HG02642 (cell line): Measurements from ENCODE around the gene RABGAP1L.
"Not testable (repeated sequence)": the region's sequence is repeated elsewhere in the genome, so short reads cannot be mapped to it uniquely, and the experiment has no call there.

Source experiments
- ATAC-seq: cut with Tn5 transposase; IDR thresholded peaks from one replicate; pipeline ENCODE4 v1.9.1; 2021; ENCODE audit warnings: mild to moderate bottlenecking; ENCODE audit not compliant: unreplicated experiment, poor library complexity

RABGAP1L gene

DNA sequence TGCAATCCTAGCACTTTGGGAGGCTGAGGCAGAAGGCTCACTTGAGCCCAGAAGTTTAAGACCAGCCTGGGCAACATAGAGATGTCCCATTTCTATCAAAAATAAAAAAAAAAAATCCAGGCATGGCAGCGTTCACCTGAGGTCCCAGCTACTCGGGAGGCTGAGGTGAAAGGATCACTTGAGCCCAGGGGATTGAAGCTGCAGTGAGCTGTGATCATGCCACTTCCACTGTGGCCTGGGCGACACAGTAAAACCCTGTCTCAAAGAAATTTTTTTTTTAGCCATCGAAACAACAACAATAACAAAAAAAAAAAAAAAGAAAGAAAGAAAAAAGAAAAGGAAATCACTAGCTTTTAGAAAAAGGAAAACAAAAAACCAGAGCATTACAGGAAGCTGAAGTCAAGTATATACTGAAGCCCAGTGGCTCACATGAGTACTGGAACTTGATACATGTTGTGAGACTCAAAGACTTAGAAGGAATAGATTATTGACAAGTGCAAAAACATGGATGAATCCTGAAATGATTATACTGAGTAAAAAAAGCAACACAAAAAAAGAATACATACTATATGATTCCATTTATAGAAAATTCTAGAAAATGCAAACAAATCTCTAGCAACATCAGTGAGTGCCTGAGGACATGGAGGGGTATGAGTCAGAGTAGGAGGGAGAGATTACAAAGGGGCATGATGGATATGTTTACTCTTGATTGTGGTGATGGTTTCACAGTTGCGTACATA lies 6.1 kb upstream of the RABGAP1L start:
- no peak for ATAC-seq

DNA sequence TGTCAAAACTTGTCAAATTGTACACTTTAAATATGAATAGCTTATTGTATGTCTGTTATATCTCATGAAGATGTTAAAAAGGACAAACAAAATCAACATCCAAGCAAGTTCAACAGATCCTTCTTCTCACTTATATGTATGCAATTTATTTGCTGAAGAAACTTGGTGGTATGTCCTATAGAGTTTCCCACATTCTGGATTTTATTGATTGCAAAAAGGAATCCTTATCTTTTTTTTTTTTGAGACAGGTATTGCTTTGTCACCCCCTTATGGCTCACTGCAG lies 5.6 kb upstream of the RABGAP1L start:
- ATAC-seq = no peak

DNA sequence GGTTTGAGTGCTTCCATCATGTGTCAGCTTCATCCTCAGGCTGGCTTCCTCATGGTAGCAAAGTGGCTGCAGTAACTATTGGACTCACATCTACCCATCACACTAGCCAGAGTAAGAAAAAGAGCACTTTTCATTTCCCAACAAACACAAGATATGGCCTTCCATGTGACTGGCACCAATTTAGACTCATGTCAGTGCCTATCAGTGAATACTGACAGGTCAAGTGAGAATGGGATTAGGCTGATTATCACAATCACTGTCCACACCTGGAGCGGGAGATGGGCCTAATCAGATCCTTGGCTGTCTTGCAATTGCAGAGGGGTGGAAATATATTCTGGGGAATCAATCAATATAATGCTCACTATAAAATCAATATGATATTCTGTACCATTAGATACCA lies 2.9 kb upstream of the RABGAP1L start:
- ATAC-seq = no peak

DNA sequence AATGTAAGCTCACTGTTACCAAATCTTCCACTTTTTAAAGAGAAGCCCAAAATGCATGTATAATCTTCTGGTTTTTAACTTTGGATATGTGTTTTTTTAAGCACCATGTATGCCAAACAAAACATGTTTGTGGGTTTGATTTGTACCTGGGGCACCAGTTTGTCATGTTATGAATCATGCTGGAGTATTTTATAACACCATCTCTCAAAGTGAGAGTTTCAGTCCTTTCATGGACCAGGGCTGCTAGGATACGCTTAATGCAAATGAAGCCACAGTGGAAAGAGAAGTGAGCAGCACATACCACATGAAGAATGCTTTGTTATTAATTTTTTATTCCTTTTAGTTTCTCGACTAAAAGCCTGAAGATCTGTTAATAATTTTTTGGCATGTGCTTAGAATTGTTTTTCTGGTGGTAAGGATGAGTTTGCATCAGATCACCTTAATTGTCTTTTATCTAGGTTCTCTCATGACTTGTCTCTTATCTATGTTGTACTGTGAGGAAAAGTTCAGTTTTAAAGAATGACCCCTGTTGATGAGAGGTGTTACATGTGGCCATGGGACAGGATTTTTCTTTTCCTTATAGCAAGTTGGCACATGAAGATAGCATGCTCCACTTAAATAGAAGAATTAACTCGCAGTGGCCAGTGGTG lies 2.0 kb upstream of the RABGAP1L start:
- ATAC-seq = peak; percentile 32

DNA sequence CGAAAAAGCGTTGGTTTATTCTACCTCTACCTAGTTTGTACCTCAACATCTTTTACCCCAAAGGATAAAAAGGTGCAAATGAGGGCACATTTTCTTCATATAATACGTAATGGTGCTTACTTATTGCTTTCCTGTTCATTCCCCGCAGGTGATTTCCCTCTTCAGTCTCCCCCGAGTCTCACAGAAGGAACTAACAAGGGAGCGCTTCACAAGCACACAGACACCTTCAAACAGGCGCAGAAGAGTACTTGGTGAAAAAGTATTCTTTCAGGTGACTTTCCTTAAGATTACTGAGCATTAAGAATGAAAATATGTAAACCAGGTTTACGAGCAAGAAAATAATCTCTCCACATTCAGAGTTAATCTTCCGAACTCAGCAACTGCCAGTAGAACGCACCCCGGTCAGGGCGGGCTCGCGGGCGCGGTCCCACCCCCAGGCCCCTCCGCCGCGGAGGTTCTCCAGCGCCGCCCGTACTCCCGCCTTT lies 511 bp upstream of the RABGAP1L start:
- ATAC-seq = peak; percentile 9

DNA sequence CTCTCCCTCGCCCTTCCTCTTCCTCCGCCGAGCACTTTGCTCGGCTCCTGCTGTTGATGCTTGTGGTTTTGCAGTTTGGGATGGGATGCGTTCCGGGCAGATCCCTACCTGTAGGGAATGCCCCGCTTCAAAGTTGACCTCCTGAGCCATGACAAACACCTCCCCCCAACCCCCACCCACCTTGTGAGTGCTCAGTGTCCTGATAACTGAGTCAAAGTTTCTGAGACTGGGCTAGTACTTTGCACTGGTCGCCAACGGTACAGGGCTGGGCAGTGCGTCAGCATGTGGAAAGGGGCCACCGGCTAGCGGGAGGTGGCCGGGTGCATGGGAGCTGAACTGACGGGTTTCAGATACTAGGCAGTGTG lies 771 bp downstream of the RABGAP1L start:
- ATAC-seq = peak; percentile 12

DNA sequence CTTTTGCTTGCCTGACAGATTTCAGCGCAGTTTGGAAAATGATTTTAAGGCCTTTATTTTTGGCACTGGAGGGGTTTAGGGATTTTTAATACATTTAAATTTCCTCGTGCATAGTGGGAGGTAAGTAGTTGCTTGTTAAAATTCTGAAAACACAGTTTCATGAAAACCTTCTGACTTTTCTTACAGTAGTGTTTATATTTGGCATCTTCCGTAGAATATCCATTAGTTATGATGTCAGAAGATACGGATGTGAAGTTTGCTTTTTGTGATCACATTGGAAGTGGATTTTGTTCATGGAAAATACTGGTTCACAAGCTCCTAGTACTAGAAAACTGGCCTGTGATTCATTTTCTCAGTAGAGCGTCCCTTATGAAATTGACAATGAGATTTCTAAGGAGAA lies 1.3 kb downstream of the RABGAP1L start:
- no peak for ATAC-seq

DNA sequence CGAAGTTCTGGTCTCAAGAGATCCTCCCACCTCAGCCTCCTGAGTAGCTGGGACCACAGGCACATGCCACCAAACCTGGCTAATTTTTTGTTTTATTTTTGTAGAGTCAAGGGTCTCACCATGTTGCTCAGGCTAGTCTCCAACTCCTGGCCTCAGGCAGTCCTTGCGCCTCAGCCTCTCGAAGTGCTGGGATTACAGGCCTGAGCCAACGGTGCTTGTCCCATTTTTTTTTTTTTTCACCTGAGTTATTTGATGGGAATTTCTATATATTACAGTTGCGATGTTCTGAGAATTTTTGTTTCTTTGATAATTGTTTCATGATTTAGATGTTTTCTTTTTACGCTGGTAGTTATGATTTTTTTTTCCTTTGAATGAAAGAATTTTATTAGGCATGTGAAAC lies 2.5 kb downstream of the RABGAP1L start:
- no peak for ATAC-seq

DNA sequence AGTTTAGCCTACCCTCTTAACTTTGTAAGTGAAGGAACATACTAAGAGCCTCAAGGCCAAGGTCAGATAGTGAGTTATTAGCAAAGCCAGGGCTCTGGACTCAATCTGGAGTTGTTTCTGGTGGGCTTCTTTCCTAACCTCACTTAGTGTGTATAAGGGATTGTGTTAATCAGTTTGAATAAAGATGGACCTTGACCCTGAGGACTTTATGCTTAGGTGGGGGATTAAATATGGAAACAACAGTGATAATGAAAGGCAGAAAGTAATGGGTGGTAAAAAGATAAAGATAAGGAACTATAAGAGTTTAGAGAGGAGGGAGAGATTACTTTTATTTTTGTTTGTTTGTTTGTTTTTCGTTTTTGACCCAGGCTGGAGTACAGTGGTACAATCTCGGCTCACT lies 5.5 kb downstream of the RABGAP1L start:
- ATAC-seq = no peak

DNA sequence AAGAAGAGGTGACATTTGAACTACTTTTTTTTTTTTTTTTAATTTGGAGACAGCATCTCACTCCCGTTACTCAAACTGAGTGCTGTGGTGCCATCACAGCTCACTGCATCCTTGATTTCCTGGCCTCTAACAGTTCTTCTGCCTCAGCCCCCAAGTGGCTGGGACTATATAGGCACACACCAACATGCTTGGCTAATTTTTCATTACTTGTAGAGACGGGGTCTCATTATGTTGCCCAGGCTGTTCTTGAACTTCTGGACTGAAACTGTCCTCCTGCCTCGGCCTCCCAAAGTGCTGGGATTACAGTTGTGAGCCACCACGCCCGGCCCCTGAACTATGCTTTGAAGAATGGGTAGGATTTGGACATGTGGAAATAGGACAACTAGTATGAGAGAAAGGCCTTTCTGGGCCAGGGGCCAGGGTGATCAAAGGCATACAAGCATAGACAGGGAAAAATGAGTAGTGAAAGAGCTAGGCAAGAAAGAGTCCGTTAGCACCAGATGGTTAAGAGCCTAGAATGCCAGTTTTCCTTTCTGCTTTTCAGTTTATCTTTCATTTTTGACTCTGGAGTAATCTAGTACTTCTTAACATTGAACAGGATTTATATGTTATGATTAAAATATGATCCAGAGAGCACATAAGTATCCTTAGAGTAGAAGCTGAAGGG lies 6.3 kb downstream of the RABGAP1L start:
- no peak for ATAC-seq

DNA sequence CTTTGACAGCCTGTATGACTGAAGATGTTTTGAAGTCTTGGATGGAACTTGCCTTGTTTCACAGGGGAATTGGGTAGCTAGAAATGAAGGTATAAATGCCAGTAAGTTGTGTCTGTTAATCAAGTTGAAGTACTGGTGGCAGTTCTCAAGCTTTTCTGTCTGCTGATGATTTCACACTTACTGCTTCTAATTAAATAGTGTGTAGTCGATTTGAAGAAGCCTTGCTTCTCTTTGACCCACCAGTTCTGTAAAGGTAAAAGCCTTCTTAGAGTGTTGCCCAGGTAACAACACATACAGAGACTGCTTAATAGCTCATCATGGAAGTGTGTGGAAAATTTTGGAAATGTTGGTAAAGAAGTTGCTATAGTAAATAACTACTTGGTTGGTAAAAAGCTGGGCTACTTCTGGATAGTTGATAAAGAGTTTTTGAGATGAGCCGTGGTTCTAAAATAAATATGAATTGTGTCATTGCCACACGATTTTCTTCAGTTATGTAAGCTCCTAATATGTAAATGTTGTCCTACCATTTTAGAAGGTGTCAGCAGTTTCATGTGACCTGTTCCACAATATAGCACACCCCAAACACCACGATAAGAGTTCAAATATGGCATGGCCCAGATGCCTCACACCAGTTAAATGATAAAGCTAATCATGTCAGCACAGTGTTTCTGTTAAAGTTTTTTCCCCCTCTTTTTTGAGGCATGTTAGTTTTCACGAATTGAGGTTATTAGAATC lies 7.4 kb downstream of the RABGAP1L start:
- no peak for ATAC-seq

DNA sequence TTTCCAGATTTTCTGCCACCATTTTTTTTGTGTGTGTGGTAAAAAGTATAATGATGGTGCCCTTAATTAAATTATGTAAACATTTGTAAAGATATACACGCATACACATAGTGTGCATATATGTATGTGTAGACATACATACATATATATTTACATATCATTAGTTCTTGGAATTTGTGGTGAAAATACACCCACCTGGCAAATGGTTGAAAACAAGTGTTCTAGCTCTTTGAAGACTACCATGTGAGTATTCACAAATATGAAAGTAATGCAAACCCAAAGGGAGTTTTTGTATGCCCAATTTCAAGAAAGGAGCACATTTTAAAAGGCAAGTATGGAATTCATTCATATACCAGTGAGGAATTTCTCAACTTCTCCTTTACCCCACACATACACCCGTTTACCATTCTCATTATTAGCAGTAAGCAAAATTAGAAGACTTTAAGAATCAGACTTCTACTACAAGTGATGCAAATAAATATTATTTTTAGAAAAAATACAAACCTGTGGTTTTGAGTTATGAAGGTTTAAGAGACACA lies 8.0 kb downstream of the RABGAP1L start:
- ATAC-seq = peak; percentile 40

DNA sequence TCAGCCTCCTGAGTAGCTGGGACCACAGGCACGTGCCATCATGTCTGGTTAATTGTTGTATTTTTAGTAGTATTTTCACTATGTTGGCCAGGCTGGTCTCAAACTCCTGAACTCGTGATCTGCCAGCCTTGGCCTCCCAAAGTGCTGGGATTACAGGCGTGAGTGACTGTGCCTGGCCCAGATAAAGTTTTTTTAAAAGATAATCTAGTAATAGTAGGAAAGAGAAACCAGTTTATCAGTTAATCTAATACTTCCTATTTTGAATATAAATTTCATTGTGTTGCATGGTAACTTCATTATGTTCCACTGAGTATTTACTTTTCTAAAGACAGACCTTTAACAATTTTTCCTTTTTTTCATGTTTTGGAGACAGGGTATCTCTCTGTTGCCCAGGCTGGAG lies 10.0 kb downstream of the RABGAP1L start:
- ATAC-seq = no peak

DNA sequence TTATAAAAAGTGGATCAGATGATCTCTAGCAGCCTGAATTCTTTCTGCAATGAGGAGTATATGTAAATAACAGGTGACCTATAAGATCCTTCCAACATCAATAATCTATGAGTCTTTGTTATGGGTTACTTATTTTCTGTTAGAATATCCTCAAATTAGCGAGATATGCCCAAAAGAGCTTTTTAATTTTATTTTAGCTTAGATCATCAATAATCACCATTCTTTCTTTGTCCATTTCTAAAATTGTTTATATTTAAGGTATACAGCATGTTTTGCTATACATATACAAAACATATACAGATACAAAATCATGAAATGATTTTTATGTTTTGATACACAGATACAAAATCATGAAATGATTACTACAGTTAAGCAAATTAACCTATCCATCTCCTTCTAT lies 11.8 kb downstream of the RABGAP1L start:
- ATAC-seq = no peak

DNA sequence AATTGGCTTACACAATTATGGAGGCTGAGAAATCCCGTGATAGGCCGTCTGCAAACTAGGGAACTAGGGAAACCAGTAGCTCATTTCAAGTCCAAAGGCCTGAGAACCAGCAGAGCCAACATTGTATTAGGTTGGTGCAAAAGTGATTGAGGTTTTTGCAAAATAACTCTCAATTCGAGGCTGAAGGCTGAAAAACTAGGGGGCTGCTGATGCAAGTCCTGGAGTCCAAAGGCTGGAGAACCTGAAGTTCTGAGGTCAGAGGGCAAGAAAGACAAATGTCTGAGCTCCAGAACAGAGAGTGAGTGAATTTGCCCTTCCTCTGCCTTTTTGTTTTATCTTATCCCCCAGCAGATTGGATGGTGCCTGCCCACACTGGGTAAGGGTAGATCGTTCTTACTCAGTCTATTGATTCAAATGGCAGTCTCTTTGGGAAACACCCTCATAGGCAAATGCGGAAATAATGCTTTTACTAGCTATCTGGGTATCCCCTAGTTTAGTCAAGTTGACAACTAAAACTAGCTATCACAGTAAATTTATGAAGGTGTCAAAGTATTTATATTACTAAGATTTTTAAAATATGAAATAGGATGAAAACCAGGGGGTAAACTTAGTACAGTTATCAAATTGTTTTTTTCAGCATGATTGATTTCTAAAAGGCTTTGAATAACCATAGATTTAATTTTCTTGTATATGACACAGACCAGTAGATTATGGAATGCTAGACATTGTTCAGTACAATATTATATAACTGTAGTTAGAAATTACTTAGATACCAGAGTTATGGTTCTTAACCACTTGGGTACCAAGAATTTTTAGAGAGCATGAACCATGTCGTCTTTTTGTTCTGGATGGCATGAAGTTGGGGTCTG lies 15.4 kb downstream of the RABGAP1L start:
- ATAC-seq = no peak

DNA sequence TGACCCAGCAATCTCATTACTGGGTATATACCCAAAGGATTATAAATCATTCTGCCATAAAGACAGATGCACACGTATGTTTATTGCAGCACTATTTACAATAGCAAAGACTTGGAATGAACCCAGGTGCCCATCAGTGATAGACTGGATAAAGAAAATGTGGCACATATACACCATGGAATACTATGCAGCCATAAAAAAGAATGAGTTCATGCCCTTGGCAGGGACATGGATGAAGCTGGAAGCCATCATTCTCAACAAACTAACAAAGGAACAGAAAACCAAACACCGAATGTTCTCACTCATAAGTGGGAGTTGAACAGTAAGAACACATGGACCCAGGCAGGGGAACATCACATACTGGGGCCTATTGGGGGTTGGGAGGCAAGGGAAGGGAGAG lies 19.1 kb downstream of the RABGAP1L start:
- not testable (repeated sequence) for ATAC-seq

DNA sequence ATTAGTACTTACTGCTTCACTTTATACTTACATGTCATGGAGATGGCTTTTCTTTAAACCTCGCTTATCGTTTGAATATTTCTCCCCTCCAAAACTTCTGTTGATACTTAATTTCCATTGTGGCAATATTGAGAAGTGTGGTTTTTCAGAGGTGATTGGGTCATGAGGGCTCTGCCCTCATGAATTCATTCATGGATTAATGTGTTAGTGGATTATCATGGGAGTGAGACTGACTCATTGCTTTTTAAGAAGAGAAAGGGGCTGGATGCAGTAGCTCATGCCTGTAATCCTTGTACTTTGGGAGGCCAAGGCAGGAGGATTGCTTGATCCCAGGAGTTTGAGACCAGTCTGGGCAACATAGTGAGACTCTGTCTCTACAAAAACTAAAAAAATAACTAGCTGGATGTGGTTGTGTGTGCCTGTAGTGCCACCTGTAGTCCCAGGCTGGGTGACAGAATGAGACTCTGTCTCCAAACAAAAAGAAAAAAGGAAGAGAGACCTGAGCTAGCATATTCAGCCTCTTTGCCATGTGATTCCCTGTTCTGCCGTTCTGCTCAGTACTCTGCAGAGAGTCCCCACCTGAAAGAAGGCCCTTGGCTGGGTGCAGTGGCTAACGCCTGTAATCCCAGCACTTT lies 30.2 kb downstream of the RABGAP1L start:
- ATAC-seq = no peak

DNA sequence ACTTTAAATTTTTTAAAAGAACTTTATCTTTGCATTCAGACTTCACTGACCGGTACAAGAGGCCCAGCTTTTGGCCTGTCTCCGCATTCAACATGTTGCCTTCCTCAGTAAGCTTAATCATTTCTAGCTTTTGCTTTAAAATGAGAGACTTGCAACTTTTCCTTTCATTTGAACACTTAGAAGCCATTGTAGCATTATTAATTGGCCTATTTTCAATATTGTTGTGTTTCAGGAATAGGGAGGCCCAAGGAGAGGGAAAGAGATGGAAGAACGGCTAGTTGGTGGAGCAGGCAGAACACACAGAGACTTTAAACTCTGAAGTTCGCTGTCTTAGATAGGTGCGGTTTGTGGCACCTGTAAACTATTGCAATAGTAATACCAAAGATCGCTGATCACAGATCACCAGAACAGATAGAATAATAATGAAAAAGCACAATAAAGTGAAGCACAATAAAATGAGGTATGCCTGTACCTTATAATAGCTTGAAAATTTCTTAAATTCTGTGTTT lies 31.4 kb downstream of the RABGAP1L start:
- ATAC-seq = no peak

DNA sequence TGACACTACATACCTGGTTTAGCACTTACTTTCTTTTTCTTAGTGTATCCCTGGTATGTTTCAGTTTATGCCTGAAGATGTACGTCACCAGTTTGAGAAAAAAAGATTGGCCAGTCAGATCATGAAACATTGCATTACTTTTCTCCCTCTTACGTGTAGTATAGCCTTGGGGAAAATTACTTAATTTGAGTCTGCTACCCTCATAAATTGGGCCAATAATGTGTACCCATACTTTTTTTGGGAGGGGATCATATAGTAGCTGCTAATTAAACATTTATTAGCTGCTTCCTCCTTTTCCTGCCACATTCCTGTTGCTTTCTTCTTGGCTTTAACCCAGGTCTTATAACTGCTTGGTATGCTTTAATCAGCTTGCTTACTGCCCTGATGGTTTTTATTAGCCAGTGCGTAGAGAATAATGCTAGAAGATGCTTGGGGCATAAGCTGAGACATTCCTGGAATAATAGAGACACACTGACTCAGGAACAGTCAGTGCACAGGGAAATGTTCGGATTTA lies 32.1 kb downstream of the RABGAP1L start:
- no peak for ATAC-seq
